Left ventricle myocardium inferior (tissue), 1 donor: ENCODE data around the gene PDIA6. TPM values are rescaled to one million over a fixed set of nuclear protein-coding genes. Genes with fewer than 3 reads are reported as not detected.

Experiments used
- DNase-seq: peaks from one replicate; pipeline ENCODE4 v3.0.0-alpha.2; 2020
- H3K27ac ChIP-seq: fragments of 200-600 bp; replicated peaks from 2 replicates; pipeline ENCODE4 v1.8.0; 2021
- H3K27me3 ChIP-seq: fragments of 200-600 bp; 2 replicates; pipeline ENCODE4 v1.8.0; 2021; ENCODE audit warnings: low read depth
- H3K36me3 ChIP-seq: fragments of 200-600 bp; 2 replicates; pipeline ENCODE4 v1.8.0; 2021
- H3K4me1 ChIP-seq: fragments of 200-600 bp; 2 replicates; pipeline ENCODE4 v1.8.0; 2021
- H3K4me3 ChIP-seq: fragments of 200-600 bp; 2 replicates; pipeline ENCODE4 v1.8.0; 2021; ENCODE audit warnings: mild to moderate bottlenecking, moderate library complexity
- H3K9me3 ChIP-seq: fragments of 200-600 bp; replicated peaks from 2 replicates; pipeline ENCODE4 v1.8.0; 2021
- intact Hi-C: fragments of 100-400 bp; cut with micrococcal nuclease; formaldehyde crosslinking; loops from one replicate; pipeline ENCODE4 v1.11.0; 2022
- total RNA-seq: library from RNA; stranded (reverse); fragmentation: NEBNext Ultra II Directional; extraction: Animal tissue kit (Norgen Biotek cat#: 25700); gene quantifications from one replicate; pipeline ENCODE4 v1.2.1, GENCODE V29; 2021
- TF ChIP-seq, protein P1 (sequence below): fragments of 200-600 bp; IDR thresholded peaks from 2 replicates; pipeline ENCODE4 v1.8.0; 2021; ENCODE audit warnings: antibody characterized with exemption, mild to moderate bottlenecking, borderline replicate concordance
- donor health status: DM: no; HTN: yes; CAD: no; lungs with severe emphysema.

The PDIA6 gene
- total RNA-seq, 1 donor from 2014 or later, result 107 TPM

DNA sequence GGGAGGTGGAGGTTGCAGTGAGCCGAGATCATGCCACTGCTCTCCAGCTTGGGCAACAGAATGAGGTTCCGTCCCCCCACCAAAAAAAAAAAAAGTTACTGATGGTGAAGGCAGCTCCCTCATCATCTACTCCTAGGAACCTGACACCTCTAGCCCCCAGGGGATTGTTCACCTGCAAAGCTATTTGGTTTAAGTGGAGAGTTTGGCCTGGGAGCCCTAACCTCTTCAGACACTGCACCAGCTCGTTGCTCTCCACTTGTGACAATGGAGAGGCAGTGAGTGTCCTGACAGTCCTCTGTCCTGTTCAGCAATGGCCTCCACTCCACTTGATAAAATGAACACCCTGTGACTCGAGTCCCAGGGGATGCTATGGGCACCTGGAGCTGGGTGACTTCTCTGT lies 47.7 kb downstream of the PDIA6 start:
- H3K27me3 ChIP-seq, result no peaks in the 10 kb centered on the region
- no peak overlapping the region for H3K4me3 ChIP-seq
- peaks cover 16% of the 10 kb centered on the region for H3K4me1 ChIP-seq

DNA sequence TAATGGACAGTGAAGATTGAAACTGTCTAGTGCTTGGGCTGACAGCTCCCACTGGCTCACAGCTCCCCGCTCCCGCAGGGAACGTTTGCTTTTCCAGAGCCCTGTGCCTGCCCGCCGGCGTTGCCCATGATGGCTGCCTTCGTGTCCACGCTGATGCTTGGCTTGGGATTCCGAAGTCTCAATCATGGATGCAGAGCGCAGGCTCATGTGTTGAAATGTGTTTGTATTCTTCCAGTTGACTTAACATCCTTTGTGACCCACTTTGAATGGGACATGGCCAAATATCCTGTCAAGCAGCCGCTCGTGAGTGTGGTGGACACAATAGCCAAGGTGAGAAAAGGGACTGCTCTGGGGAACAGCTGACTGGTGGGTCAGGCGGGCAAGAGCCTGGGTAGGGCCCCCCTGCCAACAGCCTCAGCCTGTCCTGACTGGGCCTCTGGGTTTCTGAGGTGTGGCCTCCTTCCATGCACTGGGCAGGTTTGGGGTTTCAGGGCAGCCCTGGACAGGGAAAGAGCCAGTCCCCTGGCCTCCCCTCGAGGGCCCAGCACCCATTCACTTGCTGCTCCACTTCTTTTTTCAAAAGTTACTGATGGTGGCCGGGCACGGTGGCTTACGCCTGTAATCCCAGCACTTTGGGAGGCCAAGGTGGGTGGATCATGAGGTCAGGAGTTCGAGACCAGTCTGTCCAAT lies 48.3 kb downstream of the PDIA6 start:
- TF ChIP-seq, protein P1, sequence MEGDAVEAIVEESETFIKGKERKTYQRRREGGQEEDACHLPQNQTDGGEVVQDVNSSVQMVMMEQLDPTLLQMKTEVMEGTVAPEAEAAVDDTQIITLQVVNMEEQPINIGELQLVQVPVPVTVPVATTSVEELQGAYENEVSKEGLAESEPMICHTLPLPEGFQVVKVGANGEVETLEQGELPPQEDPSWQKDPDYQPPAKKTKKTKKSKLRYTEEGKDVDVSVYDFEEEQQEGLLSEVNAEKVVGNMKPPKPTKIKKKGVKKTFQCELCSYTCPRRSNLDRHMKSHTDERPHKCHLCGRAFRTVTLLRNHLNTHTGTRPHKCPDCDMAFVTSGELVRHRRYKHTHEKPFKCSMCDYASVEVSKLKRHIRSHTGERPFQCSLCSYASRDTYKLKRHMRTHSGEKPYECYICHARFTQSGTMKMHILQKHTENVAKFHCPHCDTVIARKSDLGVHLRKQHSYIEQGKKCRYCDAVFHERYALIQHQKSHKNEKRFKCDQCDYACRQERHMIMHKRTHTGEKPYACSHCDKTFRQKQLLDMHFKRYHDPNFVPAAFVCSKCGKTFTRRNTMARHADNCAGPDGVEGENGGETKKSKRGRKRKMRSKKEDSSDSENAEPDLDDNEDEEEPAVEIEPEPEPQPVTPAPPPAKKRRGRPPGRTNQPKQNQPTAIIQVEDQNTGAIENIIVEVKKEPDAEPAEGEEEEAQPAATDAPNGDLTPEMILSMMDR, result no peak
- H3K36me3 ChIP-seq, result no peaks in the 10 kb centered on the region
- no peak overlapping the region for H3K4me3 ChIP-seq
- H3K9me3 ChIP-seq, result no peaks in the 10 kb centered on the region
- H3K27ac ChIP-seq, result no peak overlapping the region
- H3K4me1 ChIP-seq, result peaks cover 16% of the 10 kb centered on the region
- H3K27me3 ChIP-seq, result no peaks in the 10 kb centered on the region
- intact Hi-C loops, result no loop called here
- DNase-seq, result no peak

More for the DNA sequence above, 47.7 kb downstream of the PDIA6 start:
- Histone ChIP-seq H3K36me3 (no peaks in the 10 kb centered on the region), H3K9me3 (no peaks in the 10 kb centered on the region), H3K27ac (no peak overlapping the region)
- no peak for DNase-seq
- TF ChIP-seq, protein P1, result no peak
- intact Hi-C loops, result no loop called here

DNA sequence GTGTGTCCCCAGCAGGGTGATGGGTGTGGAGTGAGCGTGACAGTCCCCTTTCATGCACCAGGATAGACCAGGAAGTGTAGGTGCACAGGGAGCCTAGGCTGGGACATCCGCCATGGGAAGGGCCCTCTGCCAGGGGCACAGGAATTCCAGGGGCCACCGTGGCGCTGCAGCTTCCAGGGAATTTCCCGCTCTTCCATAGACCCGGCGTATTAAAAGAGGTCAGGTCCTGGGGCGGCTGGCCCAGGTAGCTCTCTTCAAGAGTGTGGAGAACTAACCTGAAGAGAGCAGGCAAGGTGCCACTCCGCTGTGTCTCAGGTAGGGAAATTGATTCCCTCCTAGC lies 49.2 kb downstream of the PDIA6 start:
- no peak overlapping the region for H3K27ac ChIP-seq

DNA sequence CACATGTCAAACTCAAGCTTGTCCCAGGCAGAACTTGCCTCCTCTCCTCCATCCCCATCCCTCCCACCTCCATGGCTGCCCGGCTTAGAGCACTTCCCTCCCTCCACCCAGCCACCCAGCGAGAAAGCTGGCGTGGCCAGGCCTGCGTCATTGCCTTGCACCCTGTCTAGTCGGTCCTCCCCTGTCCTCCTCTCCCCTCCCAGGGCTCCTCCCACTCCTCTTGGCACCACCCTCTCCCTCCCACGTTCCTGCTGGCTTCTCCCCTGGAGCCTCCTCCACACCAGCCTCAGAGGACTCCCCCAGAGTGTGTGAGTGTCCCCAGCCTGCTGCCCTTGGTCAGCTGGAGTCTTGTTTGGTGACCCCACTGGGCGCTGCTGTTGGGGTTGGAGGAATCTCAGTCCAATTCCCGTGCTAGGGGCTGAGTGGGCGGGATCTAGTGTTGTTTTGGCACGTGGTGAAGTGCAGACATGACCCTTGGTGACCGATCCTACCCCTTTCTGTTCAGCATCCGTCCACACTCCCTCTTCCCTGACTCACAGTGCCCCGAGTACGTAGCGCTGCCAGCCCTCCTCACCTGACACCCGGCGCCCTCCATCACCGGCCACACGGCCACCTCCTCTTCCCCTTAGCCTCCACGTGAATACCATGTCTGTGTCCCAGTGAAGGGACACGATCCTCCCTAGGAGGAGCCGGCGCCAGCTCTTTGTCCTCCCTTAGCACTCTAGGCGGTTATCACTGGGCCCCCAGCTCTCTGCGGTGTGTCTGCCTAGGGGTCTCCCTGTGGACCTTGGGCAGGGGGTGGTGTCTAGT lies 49.7 kb downstream of the PDIA6 start:
- peak overlapping the region; percentile 45 for H3K4me3 ChIP-seq

More for the DNA sequence above, 49.2 kb downstream of the PDIA6 start:
- Histone ChIP-seq H3K27me3 (no peaks in the 10 kb centered on the region), H3K4me3 (no peak overlapping the region), H3K36me3 (no peaks in the 10 kb centered on the region), H3K9me3 (no peaks in the 10 kb centered on the region), H3K4me1 (peaks cover 14% of the 10 kb centered on the region)
- TF ChIP-seq, protein P1, result no peak
- intact Hi-C loops, result no loop called here
- DNase-seq, result no peak

DNA sequence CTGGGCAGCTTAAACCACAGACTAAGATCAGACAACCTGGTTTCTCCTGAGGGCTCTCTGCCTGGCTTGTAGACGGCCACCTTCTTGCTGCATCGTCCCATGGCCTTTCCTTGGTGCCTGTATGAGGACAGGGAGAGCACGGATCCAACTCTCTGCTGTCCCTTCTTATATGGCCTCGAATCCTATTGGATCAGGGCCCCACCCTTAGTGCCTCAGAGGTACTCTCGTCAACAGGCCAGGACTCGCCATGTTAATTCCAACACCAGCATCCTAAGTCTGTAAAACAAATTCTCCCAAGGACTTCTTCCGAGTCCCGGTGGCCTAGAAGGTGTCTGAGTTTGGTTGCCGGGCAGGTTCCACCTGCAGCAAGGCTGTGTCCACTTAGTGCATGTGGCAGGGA lies 51.0 kb downstream of the PDIA6 start:
- Histone ChIP-seq H3K36me3 (no peaks in the 10 kb centered on the region), H3K27me3 (no peaks in the 10 kb centered on the region), H3K4me3 (no peak overlapping the region), H3K27ac (no peak overlapping the region), H3K9me3 (no peaks in the 10 kb centered on the region), H3K4me1 (peaks cover 11% of the 10 kb centered on the region)
- no peak for DNase-seq
- TF ChIP-seq, protein P1, result no peak
- intact Hi-C loops, result no loop called here

More for the DNA sequence above, 49.7 kb downstream of the PDIA6 start:
- no peak overlapping the region for H3K27ac ChIP-seq
- no peaks in the 10 kb centered on the region for H3K9me3 ChIP-seq
- intact Hi-C loops, result no loop called here
- no peaks in the 10 kb centered on the region for H3K27me3 ChIP-seq
- TF ChIP-seq, protein P1, result no peak
- H3K4me1 ChIP-seq, result peaks cover 11% of the 10 kb centered on the region
- H3K36me3 ChIP-seq, result no peaks in the 10 kb centered on the region
- DNase-seq, result no peak
